DOHH2 (cell line): ENCODE results near the gene DCX.

Experiments
- H3F3A ChIP-seq: fragments of 200-600 bp; sonication (generic), shearing (Covaris generic); 2 replicates; pipeline ENCODE4 v1.6.0; 2016; ENCODE audit warnings: antibody characterized with exemption, mild to moderate bottlenecking; ENCODE audit not compliant: control insufficient read depth, insufficient read depth
- H3K27ac ChIP-seq: fragments of 200-600 bp; sonication (generic); 2 replicates; pipeline ENCODE4 v1.5.1; 2014; ENCODE audit warnings: low read depth, mild to moderate bottlenecking, low read length, moderate library complexity
- H3K27me3 ChIP-seq: fragments of 200-600 bp; sonication (generic); 2 replicates; pipeline ENCODE4 v1.6.1; 2014; ENCODE audit warnings: mild to moderate bottlenecking, low read length, mixed read lengths; ENCODE audit not compliant: control insufficient read depth
- H3K36me3 ChIP-seq: fragments of 200-600 bp; sonication (generic); 2 replicates; pipeline ENCODE4 v1.6.1; 2014; ENCODE audit warnings: mild to moderate bottlenecking, low read length, moderate library complexity, mixed read lengths; ENCODE audit not compliant: control insufficient read depth
- H3K4me1 ChIP-seq: fragments of 200-600 bp; sonication (generic); 2 replicates; pipeline ENCODE4 v1.6.1; 2014; ENCODE audit warnings: mild to moderate bottlenecking, low read length, mixed read lengths; ENCODE audit not compliant: control insufficient read depth
- H3K4me2 ChIP-seq: fragments of 200-600 bp; sonication (generic); 2 replicates; pipeline ENCODE4 v1.6.0; 2014; ENCODE audit warnings: mild to moderate bottlenecking, low read length, moderate library complexity
- H3K4me3 ChIP-seq: fragments of 200-600 bp; sonication (generic); 2 replicates; pipeline ENCODE4 v1.5.1; 2014; ENCODE audit warnings: mild to moderate bottlenecking, low read length, mixed read lengths
- H3K79me2 ChIP-seq: fragments of 200-600 bp; sonication (generic); 2 replicates; pipeline ENCODE4 v1.6.1; 2014; ENCODE audit warnings: mild to moderate bottlenecking, low read length, mixed read lengths; ENCODE audit not compliant: control insufficient read depth
- H3K9me2 ChIP-seq: fragments of 200-600 bp; sonication (generic); replicated peaks from 2 replicates; pipeline ENCODE4 v1.6.1; 2014; ENCODE audit warnings: mild to moderate bottlenecking, low read length, mixed read lengths; ENCODE audit not compliant: control insufficient read depth
- H3K9me3 ChIP-seq: fragments of 200-600 bp; sonication (generic); 2 replicates; pipeline ENCODE4 v1.6.1; 2014; ENCODE audit warnings: antibody characterized with exemption, low read length, mixed read lengths; ENCODE audit not compliant: control insufficient read depth, insufficient read depth
- H4K20me1 ChIP-seq: fragments of 200-600 bp; sonication (generic); 2 replicates; pipeline ENCODE4 v1.6.0; 2014; ENCODE audit warnings: low read depth, mild to moderate bottlenecking, antibody characterized with exemption, low read length, moderate library complexity; ENCODE audit not compliant: control insufficient read depth, insufficient read depth
- CTCF ChIP-seq: fragments of 200-600 bp; sonication (generic); IDR thresholded peaks from one replicate; pipeline ENCODE4 v1.5.1; 2014; ENCODE audit warnings: antibody characterized with exemption, mild to moderate bottlenecking, low read depth, low read length; ENCODE audit not compliant: poor library complexity, severe bottlenecking
- EZH2phosphoT487 ChIP-seq: fragments of 200-600 bp; sonication (generic); IDR thresholded peaks from 2 replicates; pipeline ENCODE4 v1.6.1; 2017; ENCODE audit warnings: borderline replicate concordance, mild to moderate bottlenecking, antibody characterized with exemption, low read length, moderate library complexity, mixed read lengths

DCX gene

GRCh38 chrX:111322231-111322855 lies 89.6 kb downstream of the DCX start:
- Histone ChIP-seq H3K27ac (no peak overlapping the region), H3K9me2 (no peaks in the 10 kb centered on the region), H3K4me3 (no peak overlapping the region), H3F3A (no peaks in the 10 kb centered on the region), H3K36me3 (no peaks in the 10 kb centered on the region), H3K79me2 (no peaks in the 10 kb centered on the region), H4K20me1 (no peaks in the 10 kb centered on the region), H3K27me3 (no peaks in the 10 kb centered on the region), H3K4me2 (no peak overlapping the region), H3K9me3 (no peaks in the 10 kb centered on the region), H3K4me1 (no peaks in the 10 kb centered on the region)
- TF ChIP-seq CTCF: no peak
- TF ChIP-seq EZH2phosphoT487: no peak

- TF ChIP-seq EZH2phosphoT487 (no peak), CTCF (no peak)
- Histone ChIP-seq H4K20me1 (no peaks in the 10 kb centered on the region), H3F3A (no peaks in the 10 kb centered on the region), H3K4me3 (no peak overlapping the region), H3K4me2 (no peak overlapping the region), H3K9me2 (no peaks in the 10 kb centered on the region), H3K9me3 (no peaks in the 10 kb centered on the region), H3K36me3 (no peaks in the 10 kb centered on the region), H3K27ac (no peak overlapping the region), H3K79me2 (no peaks in the 10 kb centered on the region), H3K27me3 (no peaks in the 10 kb centered on the region), H3K4me1 (no peaks in the 10 kb centered on the region)
These were observed 92.5 kb downstream of the DCX start for GRCh38 chrX:111319451-111319850.

- TF ChIP-seq EZH2phosphoT487 (no peak), CTCF (no peak)
- H3K4me3 ChIP-seq: no peak overlapping the region
- no peaks in the 10 kb centered on the region for H3K4me1 ChIP-seq
- no peaks in the 10 kb centered on the region for H3K79me2 ChIP-seq
- H3K9me2 ChIP-seq: no peaks in the 10 kb centered on the region
- H3K4me2 ChIP-seq: no peak overlapping the region
- no peaks in the 10 kb centered on the region for H3K9me3 ChIP-seq
- no peaks in the 10 kb centered on the region for H3K36me3 ChIP-seq
- no peak overlapping the region for H3K27ac ChIP-seq
- H3K27me3 ChIP-seq: no peaks in the 10 kb centered on the region
- H3F3A ChIP-seq: no peaks in the 10 kb centered on the region
- H4K20me1 ChIP-seq: no peaks in the 10 kb centered on the region
These were observed 93.1 kb downstream of the DCX start for GRCh38 chrX:111318901-111319300.
